MM.1S (cell line): ENCODE measurements around the gene TRH.
"Not testable (repeated sequence)": the region's sequence is repeated elsewhere in the genome, so short reads cannot be mapped to it uniquely, and the experiment has no call there.

Experiments
- EZH2 ChIP-seq: fragments of 300-600 bp; sonication (generic); optimal IDR thresholded peaks from 2 replicates; pipeline ENCODE3; 2017; ENCODE audit warnings: low read depth, mild to moderate bottlenecking, antibody characterized with exemption, low read length, mixed read lengths
- TF ChIP-seq, protein P1 (sequence below): fragments of 300-600 bp; sonication (generic); IDR thresholded peaks from 2 replicates; pipeline ENCODE4 v1.5.1; 2016; ENCODE audit warnings: antibody characterized with exemption, low read length, mixed read lengths

GRCh38 chr3:130026146-130026829, 51.8 kb downstream of the TRH start:
- TF ChIP-seq, protein P1, sequence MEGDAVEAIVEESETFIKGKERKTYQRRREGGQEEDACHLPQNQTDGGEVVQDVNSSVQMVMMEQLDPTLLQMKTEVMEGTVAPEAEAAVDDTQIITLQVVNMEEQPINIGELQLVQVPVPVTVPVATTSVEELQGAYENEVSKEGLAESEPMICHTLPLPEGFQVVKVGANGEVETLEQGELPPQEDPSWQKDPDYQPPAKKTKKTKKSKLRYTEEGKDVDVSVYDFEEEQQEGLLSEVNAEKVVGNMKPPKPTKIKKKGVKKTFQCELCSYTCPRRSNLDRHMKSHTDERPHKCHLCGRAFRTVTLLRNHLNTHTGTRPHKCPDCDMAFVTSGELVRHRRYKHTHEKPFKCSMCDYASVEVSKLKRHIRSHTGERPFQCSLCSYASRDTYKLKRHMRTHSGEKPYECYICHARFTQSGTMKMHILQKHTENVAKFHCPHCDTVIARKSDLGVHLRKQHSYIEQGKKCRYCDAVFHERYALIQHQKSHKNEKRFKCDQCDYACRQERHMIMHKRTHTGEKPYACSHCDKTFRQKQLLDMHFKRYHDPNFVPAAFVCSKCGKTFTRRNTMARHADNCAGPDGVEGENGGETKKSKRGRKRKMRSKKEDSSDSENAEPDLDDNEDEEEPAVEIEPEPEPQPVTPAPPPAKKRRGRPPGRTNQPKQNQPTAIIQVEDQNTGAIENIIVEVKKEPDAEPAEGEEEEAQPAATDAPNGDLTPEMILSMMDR, result not testable (repeated sequence)
- not testable (repeated sequence) for TF ChIP-seq EZH2
